HEK293 (cell line): ENCODE data around the gene EPS8.

Experiments used
- BCL11A ChIP-seq: fragments of 450-650 bp; formaldehyde crosslinking; IDR thresholded peaks from 2 replicates; pipeline ENCODE4 v1.5.1; 2016; ENCODE audit warnings: low read depth, missing biosample characterization, missing genetic modification characterization
- CTCF ChIP-seq: fragments of 450-650 bp; formaldehyde crosslinking; IDR thresholded peaks from 2 replicates; pipeline ENCODE4 v1.5.1; 2016; ENCODE audit warnings: missing biosample characterization, missing genetic modification characterization
- KLF9 ChIP-seq: fragments of 450-650 bp; formaldehyde crosslinking; IDR thresholded peaks from 2 replicates; pipeline ENCODE4 v1.5.1; 2016; ENCODE audit warnings: missing biosample characterization, missing genetic modification characterization, low read depth
- SP2 ChIP-seq: fragments of 450-650 bp; formaldehyde crosslinking; IDR thresholded peaks from 2 replicates; pipeline ENCODE4 v1.5.1; 2016; ENCODE audit warnings: missing biosample characterization, missing genetic modification characterization
- ZBTB17 ChIP-seq: fragments of 450-650 bp; formaldehyde crosslinking; IDR thresholded peaks from 2 replicates; pipeline ENCODE4 v1.5.1; 2016; ENCODE audit warnings: missing biosample characterization, missing genetic modification characterization
- ZBTB20 ChIP-seq: fragments of 450-650 bp; formaldehyde crosslinking; IDR thresholded peaks from 2 replicates; pipeline ENCODE4 v1.5.1; 2016; ENCODE audit warnings: missing biosample characterization, missing genetic modification characterization
- ZNF184 ChIP-seq: fragments of 450-650 bp; IDR thresholded peaks from 2 replicates; pipeline ENCODE4 v1.5.1; 2018; ENCODE audit warnings: missing biosample characterization, mild to moderate bottlenecking, missing genetic modification characterization
- ZNF274 ChIP-seq, 2 experiments: fragments of 200-500 bp in 1 of 2; fragments of 450-650 bp in 1 of 2; sonication (Bioruptor generic) in 1 of 2; formaldehyde crosslinking in 1 of 2; IDR thresholded peaks; 2 replicates each; pipeline versions ENCODE4 v1.5.1 to v1.6.1; 2014 to 2016; ENCODE audit warnings: borderline replicate concordance in 1 of 2, inconsistent platforms in 1 of 2, low read length in 1 of 2, missing biosample characterization in 1 of 2, missing genetic modification characterization in 1 of 2
- ZNF280D ChIP-seq: fragments of 450-650 bp; formaldehyde crosslinking; IDR thresholded peaks from 2 replicates; pipeline ENCODE4 v1.5.1; 2016; ENCODE audit warnings: missing biosample characterization, missing genetic modification characterization
- ZNF292 ChIP-seq: fragments of 450-650 bp; formaldehyde crosslinking; IDR thresholded peaks from 2 replicates; pipeline ENCODE4 v1.5.1; 2016; ENCODE audit warnings: low read depth, missing biosample characterization, missing genetic modification characterization, borderline replicate concordance
- ZNF549 ChIP-seq: fragments of 450-650 bp; IDR thresholded peaks from 2 replicates; pipeline ENCODE4 v1.5.1; 2018; ENCODE audit warnings: missing biosample characterization, missing genetic modification characterization, mild to moderate bottlenecking, inconsistent platforms, moderate library complexity
- ZNF660 ChIP-seq: fragments of 450-650 bp; IDR thresholded peaks from 2 replicates; pipeline ENCODE4 v1.5.1; 2018; ENCODE audit warnings: missing biosample characterization, mild to moderate bottlenecking, missing genetic modification characterization
- ZSCAN18 ChIP-seq: fragments of 450-650 bp; formaldehyde crosslinking; IDR thresholded peaks from 2 replicates; pipeline ENCODE4 v1.5.1; 2016; ENCODE audit warnings: missing biosample characterization, missing genetic modification characterization

- no peak for TF ChIP-seq ZNF274 (IDR thresholded peaks at IDR 0.05; ENCODE audit: low read length)
- TF ChIP-seq ZNF274 (tag by site-specific recombination; IDR thresholded peaks at IDR 0.05; ENCODE audit: borderline replicate concordance): no peak
- TF ChIP-seq ZSCAN18: no peak
- TF ChIP-seq CTCF (tag by site-specific recombination): no peak
- TF ChIP-seq BCL11A (tag by site-specific recombination): no peak
- TF ChIP-seq SP2 (tag by site-specific recombination): no peak
- TF ChIP-seq KLF9 (tag by site-specific recombination): no peak
- TF ChIP-seq ZNF292 (tag by site-specific recombination): no peak
- no peak for TF ChIP-seq ZNF549
- no peak for TF ChIP-seq ZNF184 (tag by site-specific recombination)
- TF ChIP-seq ZNF280D: no peak
- TF ChIP-seq ZBTB20 (tag by site-specific recombination): no peak
- TF ChIP-seq ZBTB17 (tag by site-specific recombination): no peak
- no peak for TF ChIP-seq ZNF660 (tag by site-specific recombination)
Measured at GRCh38 chr12:15691388-15691787, 97.8 kb downstream of the EPS8 start.
